HEK293 (cell line): ENCODE results near the gene RNF123.

Experiments used
- CTCF ChIA-PET: fragments of 350-600 bp; formaldehyde crosslinking; extraction: SDS; loops from one replicate; lab custom pipeline; 2021; ENCODE audit warnings: antibody characterized with exemption; lab: Yijun Ruan, JAX
- POLR2A ChIA-PET: fragments of 300-600 bp; formaldehyde crosslinking; extraction: SDS; loops from one replicate; lab custom pipeline; 2020; ENCODE audit warnings: antibody characterized with exemption, inconsistent platforms; lab: Yijun Ruan, JAX
- H3K27ac ChIP-seq: fragments of 200-500 bp; sonication (Bioruptor generic); 2 replicates; pipeline ENCODE4 v1.5.1; 2014; ENCODE audit warnings: low read depth, low read length, control low read depth, inconsistent platforms; ENCODE audit errors: extremely low read depth
- H3K36me3 ChIP-seq, 2 experiments: fragments of 200-500 bp in 1 of 2; sonication (Bioruptor generic) in 1 of 2; 1 replicate in 1 of 2; 2 replicates in 1 of 2; pipeline ENCODE4 v1.5.1; 2014 to 2017; ENCODE audit warnings: inconsistent platforms in 2 of 2, low read length in 2 of 2; ENCODE audit not compliant: control insufficient read depth in 2 of 2, insufficient read depth in 1 of 2
- H3K4me1 ChIP-seq: fragments of 200-500 bp; sonication (Bioruptor generic); 2 replicates; pipeline ENCODE4 v1.5.1; 2014; ENCODE audit warnings: mild to moderate bottlenecking, low read length, inconsistent platforms; ENCODE audit not compliant: control insufficient read depth, insufficient read depth
- H3K4me3 ChIP-seq: 2 replicates; pipeline ENCODE4 v1.5.1; 2011; ENCODE audit warnings: low read depth, mild to moderate bottlenecking, control low read depth, low read length, moderate library complexity
- H3K9me3 ChIP-seq: fragments of 200-500 bp; sonication (Bioruptor generic); 2 replicates; pipeline ENCODE4 v1.5.1; 2014; ENCODE audit warnings: low read depth, low read length, inconsistent platforms; ENCODE audit not compliant: control insufficient read depth, insufficient read depth
- EGR2 ChIP-seq: fragments of 450-650 bp; formaldehyde crosslinking; IDR thresholded peaks from 2 replicates; pipeline ENCODE4 v1.5.1; 2016; ENCODE audit warnings: low read depth, missing biosample characterization, missing genetic modification characterization
- REST ChIP-seq: fragments of 450-650 bp; formaldehyde crosslinking; IDR thresholded peaks from 2 replicates; pipeline ENCODE4 v1.5.1; 2016; ENCODE audit warnings: missing biosample characterization, missing genetic modification characterization
- SP2 ChIP-seq: fragments of 450-650 bp; formaldehyde crosslinking; IDR thresholded peaks from 2 replicates; pipeline ENCODE4 v1.5.1; 2016; ENCODE audit warnings: missing biosample characterization, missing genetic modification characterization
- SP3 ChIP-seq: fragments of 450-650 bp; formaldehyde crosslinking; IDR thresholded peaks from 2 replicates; pipeline ENCODE4 v1.5.1; 2016; ENCODE audit warnings: missing biosample characterization, missing genetic modification characterization
- ZBTB6 ChIP-seq: fragments of 450-650 bp; formaldehyde crosslinking; IDR thresholded peaks from 2 replicates; pipeline ENCODE4 v1.5.1; 2017; ENCODE audit warnings: missing biosample characterization, missing genetic modification characterization
- ZBTB7A ChIP-seq: fragments of 450-650 bp; formaldehyde crosslinking; IDR thresholded peaks from 2 replicates; pipeline ENCODE4 v1.5.1; 2016; ENCODE audit warnings: low read depth, missing biosample characterization, missing genetic modification characterization
- ZFP3 ChIP-seq: fragments of 450-650 bp; formaldehyde crosslinking; IDR thresholded peaks from 2 replicates; pipeline ENCODE4 v1.5.1; 2016; ENCODE audit warnings: low read depth, missing biosample characterization, missing genetic modification characterization
- ZNF211 ChIP-seq: fragments of 450-650 bp; formaldehyde crosslinking; IDR thresholded peaks from 2 replicates; pipeline ENCODE4 v1.5.1; 2016; ENCODE audit warnings: low read depth, missing biosample characterization, missing genetic modification characterization
- ZNF26 ChIP-seq: fragments of 450-650 bp; formaldehyde crosslinking; IDR thresholded peaks from 2 replicates; pipeline ENCODE4 v1.5.1; 2016; ENCODE audit warnings: missing biosample characterization, missing genetic modification characterization
- ZNF324 ChIP-seq: fragments of 450-650 bp; formaldehyde crosslinking; IDR thresholded peaks from 2 replicates; pipeline ENCODE4 v1.5.1; 2016; ENCODE audit warnings: missing biosample characterization, missing genetic modification characterization
- ZNF473 ChIP-seq: fragments of 450-650 bp; formaldehyde crosslinking; IDR thresholded peaks from 2 replicates; pipeline ENCODE4 v1.5.1; 2017; ENCODE audit warnings: missing biosample characterization, missing genetic modification characterization
- ZNF501 ChIP-seq: fragments of 450-650 bp; formaldehyde crosslinking; IDR thresholded peaks from 2 replicates; pipeline ENCODE4 v1.5.1; 2016; ENCODE audit warnings: missing biosample characterization, missing genetic modification characterization
- ZNF571 ChIP-seq: fragments of 450-650 bp; formaldehyde crosslinking; IDR thresholded peaks from 2 replicates; pipeline ENCODE4 v1.5.0; 2017; ENCODE audit warnings: missing biosample characterization, missing genetic modification characterization
- ZNF626 ChIP-seq: fragments of 450-650 bp; sonication (Bioruptor Pico); formaldehyde crosslinking; IDR thresholded peaks from 2 replicates; pipeline ENCODE4 v1.5.1; 2018; ENCODE audit warnings: missing biosample characterization, missing genetic modification characterization, inconsistent platforms
- ZNF639 ChIP-seq: fragments of 450-650 bp; formaldehyde crosslinking; IDR thresholded peaks from 2 replicates; pipeline ENCODE4 v1.5.1; 2016; ENCODE audit warnings: missing biosample characterization, missing genetic modification characterization
- ZNF645 ChIP-seq: fragments of 450-650 bp; formaldehyde crosslinking; IDR thresholded peaks from 2 replicates; pipeline ENCODE4; 2016; ENCODE audit warnings: missing biosample characterization, missing genetic modification characterization

The RNF123 gene

GRCh38 chr3:49661281-49661680 is 28.1 kb upstream of the RNF123 start:
- H3K36me3 ChIP-seq, result no peaks in the 10 kb centered on the region
- no peak overlapping the region for H3K4me3 ChIP-seq
- no peaks in the 10 kb centered on the region for H3K4me1 ChIP-seq
- H3K27ac ChIP-seq, result no peak overlapping the region
- H3K9me3 ChIP-seq, result no peaks in the 10 kb centered on the region
- CTCF ChIA-PET, result no interaction called here
- no peak for TF ChIP-seq ZFP3 (tag by site-specific recombination)
- peak; percentile 37; the same call in 1 of the 2 replicates for TF ChIP-seq REST (tag by site-specific recombination)
- no peak for TF ChIP-seq ZNF501 (tag by site-specific recombination)
- POLR2A ChIA-PET, result no interaction called here

DNA sequence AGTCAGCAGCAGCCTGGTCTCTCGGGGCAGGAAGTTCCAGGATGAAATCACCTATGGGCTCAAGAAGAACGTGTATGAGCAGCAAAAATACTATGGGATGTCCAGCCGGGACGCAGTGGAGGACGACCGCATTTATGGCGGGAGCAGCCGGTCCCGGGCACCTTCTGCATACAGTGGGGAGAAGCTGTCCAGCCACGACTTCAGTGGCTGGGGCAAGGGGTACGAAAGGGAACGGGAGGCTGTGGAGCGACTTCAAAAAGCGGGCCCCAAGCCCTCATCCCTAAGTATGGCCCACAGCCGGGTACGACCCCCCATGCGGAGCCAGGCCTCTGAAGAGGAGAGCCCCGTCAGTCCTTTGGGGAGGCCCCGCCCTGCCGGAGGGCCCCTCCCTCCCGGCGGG is 27.3 kb upstream of the RNF123 start:
- TF ChIP-seq ZBTB6 (no peak), ZNF645 (no peak), ZNF639 (no peak), SP3 (tag by site-specific recombination) (no peak)
- Histone ChIP-seq H3K9me3 (no peaks in the 10 kb centered on the region), H3K27ac (no peak overlapping the region), H3K36me3 (no peaks in the 10 kb centered on the region), H3K4me3 (no peak overlapping the region), H3K4me1 (no peaks in the 10 kb centered on the region)
- ChIA-PET POLR2A (no interaction called here), CTCF (interaction anchor here (0.7 kb wide), 1 partner anchor 61 kb away, joined by 3 read pairs; no protein-coding TSS in a partner anchor)

DNA sequence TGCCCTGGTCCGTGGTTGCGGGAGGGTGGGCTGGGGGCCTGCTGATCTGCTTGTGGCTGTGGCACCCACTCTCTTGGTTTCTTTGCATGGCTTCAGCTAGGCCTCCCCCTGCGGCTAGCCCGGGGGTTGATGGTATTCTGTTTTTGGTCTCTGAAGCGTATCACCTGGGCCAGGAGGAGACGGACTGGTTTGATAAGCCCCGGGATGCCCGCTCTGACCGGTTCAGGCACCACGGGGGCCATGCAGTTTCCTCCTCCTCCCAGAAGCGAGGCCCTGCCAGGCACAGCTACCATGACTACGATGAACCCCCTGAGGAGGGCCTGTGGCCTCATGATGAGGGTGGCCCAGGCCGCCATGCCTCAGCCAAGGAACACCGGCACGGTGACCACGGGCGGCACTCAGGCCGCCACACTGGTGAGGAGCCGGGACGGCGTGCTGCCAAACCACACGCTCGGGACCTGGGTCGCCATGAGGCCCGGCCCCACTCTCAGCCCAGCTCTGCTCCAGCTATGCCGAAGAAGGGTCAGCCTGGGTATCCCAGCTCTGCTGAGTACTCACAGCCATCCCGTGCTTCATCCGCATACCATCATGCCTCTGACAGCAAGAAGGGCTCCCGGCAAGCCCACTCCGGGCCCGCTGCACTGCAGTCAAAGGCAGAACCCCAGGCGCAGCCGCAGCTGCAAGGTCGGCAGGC is 26.5 kb upstream of the RNF123 start:
- Histone ChIP-seq H3K9me3 (no peaks in the 10 kb centered on the region), H3K27ac (no peak overlapping the region), H3K36me3 (no peaks in the 10 kb centered on the region), H3K4me1 (no peaks in the 10 kb centered on the region), H3K4me3 (no peak overlapping the region)
- ChIA-PET POLR2A (no interaction called here), CTCF (interaction anchor here (0.9 kb wide), 1 partner anchor 12 kb away, joined by 3 read pairs; no protein-coding TSS in a partner anchor)
- no peak for TF ChIP-seq SP2 (tag by site-specific recombination)
- TF ChIP-seq ZNF473, result no peak
- TF ChIP-seq ZNF211 (tag by site-specific recombination), result no peak
- TF ChIP-seq ZNF626 (tag by site-specific recombination), result no peak
- no peak for TF ChIP-seq EGR2
- TF ChIP-seq ZNF26 (tag by site-specific recombination), result no peak
- TF ChIP-seq ZNF571 (tag by site-specific recombination), result no peak
- no peak for TF ChIP-seq ZBTB7A (tag by site-specific recombination)
- TF ChIP-seq ZNF324, result no peak
